ENCODE measurements around the gene ITPR1.

- no peak for TF ChIP-seq CTCF (conservative IDR thresholded peaks at IDR 0.05)
- no peak for TF ChIP-seq EZH2 (IDR thresholded peaks at IDR 0.05; ENCODE audit: low read depth)
These were observed 22.9 kb downstream of the ITPR1 start for GRCh38 chr3:4515916-4516579.

Data from PC-9 (cell line).